Brain pericyte (primary cell): Measurements from ENCODE around the gene CADM3.

Experiments
- DNase-seq: peaks from one replicate; pipeline ENCODE4 v3.0.0-alpha.2; 2012; ENCODE audit warnings: low read depth, low spot score

The CADM3 gene

GRCh38 chr1:159205225-159205624 is 33.8 kb downstream of the CADM3 start:
- DNase-seq, result no peak

- DNase-seq, result no peak
Observed at GRCh38 chr1:159206110-159206509, 34.7 kb downstream of the CADM3 start.

- no peak for DNase-seq
Observed at GRCh38 chr1:159207080-159207479, 35.7 kb downstream of the CADM3 start.

- no peak for DNase-seq
Observed at GRCh38 chr1:159207774-159208173, 36.4 kb downstream of the CADM3 start.

- DNase-seq, result no peak
Observed at GRCh38 chr1:159208175-159208825, 36.9 kb downstream of the CADM3 start.

- no peak for DNase-seq
Observed at GRCh38 chr1:159209061-159209460, 37.6 kb downstream of the CADM3 start.

GRCh38 chr1:159211331-159212136 is 40.1 kb downstream of the CADM3 start:
- no peak for DNase-seq

GRCh38 chr1:159212596-159212995 is 41.2 kb downstream of the CADM3 start:
- DNase-seq, result no peak

GRCh38 chr1:159214149-159214760 is 42.8 kb downstream of the CADM3 start:
- DNase-seq, result no peak

- DNase-seq, result no peak
Observed at GRCh38 chr1:159218649-159219636, 47.5 kb downstream of the CADM3 start.

GRCh38 chr1:159222075-159222865 is 50.9 kb downstream of the CADM3 start:
- DNase-seq, result no peak

GRCh38 chr1:159223004-159223403 is 51.6 kb downstream of the CADM3 start:
- DNase-seq, result no peak

- DNase-seq, result no peak
Observed at GRCh38 chr1:159228554-159228953, 57.1 kb downstream of the CADM3 start.

GRCh38 chr1:159229260-159229885 is 58.0 kb downstream of the CADM3 start:
- no peak for DNase-seq

- DNase-seq, result no peak
Observed at GRCh38 chr1:159229896-159230295, 58.5 kb downstream of the CADM3 start.

GRCh38 chr1:159239551-159240220 is 68.3 kb downstream of the CADM3 start:
- DNase-seq, result no peak

GRCh38 chr1:159247266-159247665 is 75.9 kb downstream of the CADM3 start:
- DNase-seq, result no peak

GRCh38 chr1:159248311-159248710 is 76.9 kb downstream of the CADM3 start:
- DNase-seq, result no peak

GRCh38 chr1:159250638-159251216 is 79.3 kb downstream of the CADM3 start:
- DNase-seq, result no peak
